SU-DHL-6 (cell line): ENCODE data around the gene CFAP206.

Experiments used
- H2AFZ ChIP-seq: fragments of 200-600 bp; sonication (generic); 2 replicates; pipeline ENCODE4 v1.6.1; 2014; ENCODE audit warnings: low read depth, mild to moderate bottlenecking, moderate library complexity, mixed read lengths, antibody characterized with exemption, low read length; ENCODE audit not compliant: severe bottlenecking
- H3F3A ChIP-seq: fragments of 200-600 bp; shearing (Covaris generic); 2 replicates; pipeline ENCODE4 v1.6.0; 2016; ENCODE audit warnings: antibody characterized with exemption, mild to moderate bottlenecking; ENCODE audit not compliant: insufficient read depth
- H3K27ac ChIP-seq: fragments of 200-600 bp; sonication (generic); 2 replicates; pipeline ENCODE4 v1.5.1; 2016; ENCODE audit warnings: low read depth, mild to moderate bottlenecking, low read length, moderate library complexity, mixed read lengths
- H3K27me3 ChIP-seq: fragments of 200-600 bp; sonication (generic), shearing (Covaris generic); 2 replicates; pipeline ENCODE4 v1.6.0; 2014; ENCODE audit warnings: mild to moderate bottlenecking, low read length
- H3K36me3 ChIP-seq: fragments of 200-600 bp; sonication (generic); 2 replicates; pipeline ENCODE4 v1.6.1; 2014; ENCODE audit warnings: mild to moderate bottlenecking, low read length, mixed read lengths
- H3K4me2 ChIP-seq: fragments of 300-600, 200-600 bp; shearing (Covaris generic), sonication (generic); 2 replicates; pipeline ENCODE4 v1.6.0; 2014; ENCODE audit warnings: low read length, low read depth, mild to moderate bottlenecking; ENCODE audit not compliant: poor library complexity, severe bottlenecking
- H3K4me3 ChIP-seq: fragments of 200-600 bp; sonication (generic); 2 replicates; pipeline ENCODE4 v1.5.1; 2014; ENCODE audit warnings: antibody characterized with exemption, low read length, mild to moderate bottlenecking, mixed read lengths; ENCODE audit not compliant: insufficient read depth, poor library complexity, severe bottlenecking
- H3K79me2 ChIP-seq: fragments of 200-600 bp; sonication (generic); 2 replicates; pipeline ENCODE4 v1.6.1; 2014; ENCODE audit warnings: mild to moderate bottlenecking, low read length, moderate library complexity; ENCODE audit not compliant: insufficient read depth
- H3K9ac ChIP-seq: fragments of 200-600 bp; sonication (generic); 2 replicates; pipeline ENCODE4 v1.7.0; 2014; ENCODE audit warnings: mild to moderate bottlenecking, low read length
- H3K9me2 ChIP-seq: fragments of 200-600 bp; sonication (generic); replicated peaks from 2 replicates; pipeline ENCODE4 v1.6.1; 2014; ENCODE audit warnings: low read length; ENCODE audit not compliant: insufficient read depth
- H3K9me3 ChIP-seq: fragments of 200-600 bp; sonication (generic); 2 replicates; pipeline ENCODE4 v1.6.1; 2014; ENCODE audit warnings: low read length, mixed read lengths; ENCODE audit not compliant: insufficient read depth
- H4K20me1 ChIP-seq: fragments of 200-600 bp; sonication (generic); 2 replicates; pipeline ENCODE4 v1.6.1; 2014; ENCODE audit warnings: low read depth, mild to moderate bottlenecking, antibody characterized with exemption, low read length, moderate library complexity, mixed read lengths
- EZH2phosphoT487 ChIP-seq: fragments of 200-600 bp; sonication (generic), shearing (Covaris generic); conservative IDR thresholded peaks from 2 replicates; pipeline ENCODE4 v1.6.1; 2018; ENCODE audit warnings: mild to moderate bottlenecking, antibody characterized with exemption, low read length, moderate library complexity, mixed read lengths
- TF ChIP-seq, protein P1 (sequence below): fragments of 200-600 bp; sonication (generic); IDR thresholded peaks from one replicate; pipeline ENCODE4 v1.5.1; 2017; ENCODE audit warnings: antibody characterized with exemption, mild to moderate bottlenecking, low read length, moderate library complexity; ENCODE audit not compliant: insufficient read depth, poor library complexity, severe bottlenecking

The CFAP206 gene

GRCh38 chr6:87401832-87402231 lies 5.9 kb upstream of the CFAP206 start:
- Histone ChIP-seq H3K27ac (no peak overlapping the region), H3K4me3 (no peak overlapping the region), H3K9me3 (no peaks in the 10 kb centered on the region), H3K79me2 (no peaks in the 10 kb centered on the region), H4K20me1 (no peaks in the 10 kb centered on the region), H2AFZ (no peak overlapping the region), H3K9ac (no peak overlapping the region), H3K9me2 (no peaks in the 10 kb centered on the region), H3F3A (peaks cover 1% of the 10 kb centered on the region; the same call in 1 of the 2 replicates), H3K36me3 (no peaks in the 10 kb centered on the region), H3K27me3 (no peaks in the 10 kb centered on the region), H3K4me2 (no peak overlapping the region)
- TF ChIP-seq EZH2phosphoT487, result no peak
- TF ChIP-seq, protein P1, sequence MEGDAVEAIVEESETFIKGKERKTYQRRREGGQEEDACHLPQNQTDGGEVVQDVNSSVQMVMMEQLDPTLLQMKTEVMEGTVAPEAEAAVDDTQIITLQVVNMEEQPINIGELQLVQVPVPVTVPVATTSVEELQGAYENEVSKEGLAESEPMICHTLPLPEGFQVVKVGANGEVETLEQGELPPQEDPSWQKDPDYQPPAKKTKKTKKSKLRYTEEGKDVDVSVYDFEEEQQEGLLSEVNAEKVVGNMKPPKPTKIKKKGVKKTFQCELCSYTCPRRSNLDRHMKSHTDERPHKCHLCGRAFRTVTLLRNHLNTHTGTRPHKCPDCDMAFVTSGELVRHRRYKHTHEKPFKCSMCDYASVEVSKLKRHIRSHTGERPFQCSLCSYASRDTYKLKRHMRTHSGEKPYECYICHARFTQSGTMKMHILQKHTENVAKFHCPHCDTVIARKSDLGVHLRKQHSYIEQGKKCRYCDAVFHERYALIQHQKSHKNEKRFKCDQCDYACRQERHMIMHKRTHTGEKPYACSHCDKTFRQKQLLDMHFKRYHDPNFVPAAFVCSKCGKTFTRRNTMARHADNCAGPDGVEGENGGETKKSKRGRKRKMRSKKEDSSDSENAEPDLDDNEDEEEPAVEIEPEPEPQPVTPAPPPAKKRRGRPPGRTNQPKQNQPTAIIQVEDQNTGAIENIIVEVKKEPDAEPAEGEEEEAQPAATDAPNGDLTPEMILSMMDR, result no peak

DNA sequence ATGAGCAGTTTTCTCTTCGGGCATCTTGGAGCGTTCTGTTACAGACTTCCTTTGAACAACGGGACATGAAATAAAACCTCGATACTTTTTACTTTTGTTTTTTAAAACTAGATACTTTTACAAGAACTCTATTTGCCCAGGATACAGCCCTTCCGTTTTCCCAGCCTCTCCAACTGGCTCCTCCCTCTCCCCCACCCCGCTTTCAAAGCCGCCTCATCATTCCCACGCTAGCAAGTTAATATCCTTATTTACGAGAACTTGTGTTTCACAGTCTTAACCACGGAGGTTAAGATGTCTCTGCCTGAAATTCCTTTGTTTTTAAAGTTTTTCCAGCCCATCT lies 241 bp upstream of the CFAP206 start:
- Histone ChIP-seq H3K79me2 (no peaks in the 10 kb centered on the region), H3K9me2 (no peaks in the 10 kb centered on the region), H3K4me3 (peak overlapping the region; percentile 68), H3K9me3 (no peaks in the 10 kb centered on the region), H2AFZ (peak overlapping the region; percentile 98), H3K36me3 (no peaks in the 10 kb centered on the region), H4K20me1 (no peaks in the 10 kb centered on the region), H3K9ac (peak overlapping the region; percentile 61), H3K27me3 (no peaks in the 10 kb centered on the region), H3F3A (peaks cover 12% of the 10 kb centered on the region), H3K27ac (no peak overlapping the region), H3K4me2 (peak overlapping the region; percentile 65)
- TF ChIP-seq EZH2phosphoT487, result no peak
- TF ChIP-seq, protein P1, result no peak

DNA sequence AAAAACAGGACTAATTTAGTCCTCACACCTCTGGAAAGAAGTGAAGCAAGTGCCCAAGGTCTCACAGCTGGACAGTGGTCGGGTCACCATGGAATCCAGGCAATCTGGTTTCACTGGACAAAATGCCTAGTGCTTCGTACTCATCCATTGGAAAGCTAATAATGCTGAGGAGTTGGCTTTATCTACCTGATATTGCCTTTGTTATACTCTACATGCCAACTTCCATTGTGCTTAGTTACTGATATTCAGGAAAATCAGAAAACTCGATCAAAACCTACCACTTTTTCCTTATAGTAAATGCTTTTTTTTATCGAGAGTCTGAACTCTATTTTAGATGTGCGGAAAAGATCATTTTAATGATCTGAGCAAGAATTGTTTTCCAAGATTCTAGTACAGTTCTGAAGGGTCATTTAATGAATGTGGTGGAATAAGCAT lies 966 bp downstream of the CFAP206 start:
- H3F3A ChIP-seq, result peaks cover 12% of the 10 kb centered on the region
- peak overlapping the region; percentile 93 for H2AFZ ChIP-seq
- H3K9ac ChIP-seq, result peak overlapping the region; percentile 61
- peak overlapping the region; percentile 39 for H3K27ac ChIP-seq
- no peaks in the 10 kb centered on the region for H3K9me2 ChIP-seq
- peak overlapping the region; percentile 65 for H3K4me2 ChIP-seq
- TF ChIP-seq EZH2phosphoT487, result no peak
- TF ChIP-seq, protein P1, result no peak
- peak overlapping the region; percentile 68 for H3K4me3 ChIP-seq
- H3K79me2 ChIP-seq, result no peaks in the 10 kb centered on the region
- H3K36me3 ChIP-seq, result no peaks in the 10 kb centered on the region
- H3K9me3 ChIP-seq, result no peaks in the 10 kb centered on the region
- no peaks in the 10 kb centered on the region for H3K27me3 ChIP-seq
- H4K20me1 ChIP-seq, result no peaks in the 10 kb centered on the region
